Trophoblast cell (in vitro differentiated cells and primary cell): ENCODE measurements around the gene GLP2R.

Experiments used
- DNase-seq, 2 donors: peaks; one replicate each; pipeline ENCODE4 v3.0.0-alpha.2; 2016
- H2AFZ ChIP-seq: 2 replicates; pipeline ENCODE4 v1.6.1; 2013; ENCODE audit warnings: low read length, moderate library complexity, mild to moderate bottlenecking; ENCODE audit not compliant: insufficient read depth, poor library complexity
- H2AK5ac ChIP-seq: 2 replicates; pipeline ENCODE4 v1.6.1; 2013; ENCODE audit warnings: mild to moderate bottlenecking, low read length
- H2BK120ac ChIP-seq: 2 replicates; pipeline ENCODE4 v1.6.1; 2013; ENCODE audit warnings: low read length, mild to moderate bottlenecking, moderate library complexity; ENCODE audit not compliant: insufficient read depth, poor library complexity
- H2BK12ac ChIP-seq: 2 replicates; pipeline ENCODE4 v1.6.1; 2013; ENCODE audit warnings: mild to moderate bottlenecking, low read length, moderate library complexity
- H2BK5ac ChIP-seq: 2 replicates; pipeline ENCODE4 v1.6.1; 2013; ENCODE audit warnings: low read length, low read depth, moderate library complexity, mild to moderate bottlenecking; ENCODE audit not compliant: poor library complexity
- H3K14ac ChIP-seq: 2 replicates; pipeline ENCODE4 v1.6.1; 2013; ENCODE audit warnings: mild to moderate bottlenecking, low read length
- H3K18ac ChIP-seq: 2 replicates; pipeline ENCODE4 v1.6.1; 2013; ENCODE audit warnings: mild to moderate bottlenecking, low read length
- H3K23ac ChIP-seq: 2 replicates; pipeline ENCODE4 v1.6.1; 2013; ENCODE audit warnings: low read length
- H3K27ac ChIP-seq: 2 replicates; pipeline ENCODE4 v1.5.1; 2013; ENCODE audit warnings: low read depth, mild to moderate bottlenecking, inconsistent platforms, low read length, moderate library complexity
- H3K27me3 ChIP-seq: 2 replicates; pipeline ENCODE4 v1.6.1; 2013; ENCODE audit warnings: inconsistent platforms, mild to moderate bottlenecking, low read length, moderate library complexity; ENCODE audit not compliant: insufficient read depth
- H3K36me3 ChIP-seq, 2 experiments: 1 replicate in 1 of 2; 2 replicates in 1 of 2; pipeline ENCODE4 v1.6.1; 2013; ENCODE audit warnings: low read length in 2 of 2, mild to moderate bottlenecking in 2 of 2, moderate library complexity in 1 of 2; ENCODE audit not compliant: insufficient read depth in 2 of 2, control insufficient read depth in 1 of 2
- H3K4ac ChIP-seq: 2 replicates; pipeline ENCODE4 v1.6.1; 2013; ENCODE audit warnings: low read depth, mild to moderate bottlenecking, low read length, moderate library complexity
- H3K4me1 ChIP-seq, 2 experiments: 1 replicate in 1 of 2; 2 replicates in 1 of 2; pipeline ENCODE4 v1.6.1; 2013; ENCODE audit warnings: low read length in 2 of 2, mild to moderate bottlenecking in 2 of 2, moderate library complexity in 1 of 2; ENCODE audit not compliant: insufficient read depth in 2 of 2, control insufficient read depth in 1 of 2
- H3K4me2 ChIP-seq: 2 replicates; pipeline ENCODE4 v1.6.1; 2013; ENCODE audit warnings: inconsistent platforms, mild to moderate bottlenecking, low read length, moderate library complexity
- H3K4me3 ChIP-seq: 2 replicates; pipeline ENCODE4 v1.5.1; 2013; ENCODE audit warnings: mild to moderate bottlenecking, low read depth, low read length, inconsistent platforms
- H3K79me1 ChIP-seq: one replicate; pipeline ENCODE4 v1.6.1; 2013; ENCODE audit warnings: low read length
- H3K79me2 ChIP-seq: 2 replicates; pipeline ENCODE4 v1.6.1; 2013; ENCODE audit warnings: low read length, mild to moderate bottlenecking; ENCODE audit not compliant: control insufficient read depth, insufficient read depth, poor library complexity
- H3K9ac ChIP-seq: 2 replicates; pipeline ENCODE4 v1.6.1; 2013; ENCODE audit warnings: mild to moderate bottlenecking, low read length
- H3K9me3 ChIP-seq: 2 replicates; pipeline ENCODE4 v1.6.1; 2013; ENCODE audit warnings: low read depth, mild to moderate bottlenecking, control low read depth, inconsistent platforms, low read length; ENCODE audit not compliant: insufficient read depth
- H4K12ac ChIP-seq: 2 replicates; pipeline ENCODE4 v1.6.1; 2013; ENCODE audit warnings: low read depth, mild to moderate bottlenecking, low read length, moderate library complexity
- H4K8ac ChIP-seq: 2 replicates; pipeline ENCODE4 v1.6.1; 2013; ENCODE audit warnings: low read depth, mild to moderate bottlenecking, low read length, moderate library complexity
- H4K91ac ChIP-seq: one replicate; pipeline ENCODE4 v1.6.1; 2013; ENCODE audit warnings: low read depth, mild to moderate bottlenecking, low read length, moderate library complexity
- WGBS: extraction: QIAGEN DNeasy Blood & Tissue Kit; methylation state at CpG from one replicate; pipeline ENCODE4 v1.1.7; 2013; ENCODE audit warnings: missing lambda C conversion rate; ENCODE audit not compliant: insufficient read length, insufficient coverage; ENCODE audit errors: extremely low coverage; 5-methylcytosine and 5-hydroxymethylcytosine counted together

The GLP2R gene

GRCh38 chr17:9894231-9894630 is 68.5 kb downstream of the GLP2R start:
- H3K79me1 ChIP-seq = no peaks in the 10 kb centered on the region
- no peak overlapping the region for H3K4me2 ChIP-seq
- no peak overlapping the region for H3K27ac ChIP-seq
- no peak overlapping the region for H2BK120ac ChIP-seq
- H3K9ac ChIP-seq = no peak overlapping the region
- no peak overlapping the region for H2AK5ac ChIP-seq
- H3K9me3 ChIP-seq = peaks cover 3% of the 10 kb centered on the region
- no peak overlapping the region for H3K4me3 ChIP-seq
- no peaks in the 10 kb centered on the region for H3K27me3 ChIP-seq
- no peaks in the 10 kb centered on the region for H3K36me3 ChIP-seq
- WGBS = no CpG with 5 or more reads among the region's 3 CpGs
- no peak overlapping the region for H3K4ac ChIP-seq
- H3K23ac ChIP-seq = no peak overlapping the region
- no peak overlapping the region for H2BK5ac ChIP-seq
- H4K8ac ChIP-seq = no peak overlapping the region
- H4K91ac ChIP-seq = no peak overlapping the region
- H3K18ac ChIP-seq = no peak overlapping the region
- no peak for DNase-seq
- no peak overlapping the region for H2BK12ac ChIP-seq
- H3K14ac ChIP-seq = no peak overlapping the region
- H3K79me2 ChIP-seq = no peaks in the 10 kb centered on the region
- H3K4me1 ChIP-seq = no peaks in the 10 kb centered on the region
- H4K12ac ChIP-seq = no peak overlapping the region
- H2AFZ ChIP-seq = no peak overlapping the region

- Histone ChIP-seq H3K27ac (no peak overlapping the region), H3K27me3 (no peaks in the 10 kb centered on the region), H3K4ac (no peak overlapping the region), H3K79me1 (no peaks in the 10 kb centered on the region), H4K8ac (no peak overlapping the region), H3K36me3 (no peaks in the 10 kb centered on the region), H3K9me3 (peaks cover 3% of the 10 kb centered on the region), H2BK120ac (no peak overlapping the region), H3K79me2 (no peaks in the 10 kb centered on the region), H3K23ac (no peak overlapping the region), H3K18ac (no peak overlapping the region), H3K4me2 (no peak overlapping the region), H2AK5ac (no peak overlapping the region), H3K14ac (no peak overlapping the region), H3K4me3 (no peak overlapping the region), H3K9ac (no peak overlapping the region), H2BK12ac (no peak overlapping the region), H4K91ac (no peak overlapping the region), H2AFZ (no peak overlapping the region), H3K4me1 (peaks cover 4 to 5% of the 10 kb centered on the region in 2 experiments), H2BK5ac (no peak overlapping the region), H4K12ac (no peak overlapping the region)
- DNase-seq = no peak
Observed at GRCh38 chr17:9895923-9896322, 70.2 kb downstream of the GLP2R start.

GRCh38 chr17:9897372-9897968 is 71.7 kb downstream of the GLP2R start:
- WGBS = no CpG with 5 or more reads among the region's 13 CpGs
- H3K4me2 ChIP-seq = no peak overlapping the region
- H3K23ac ChIP-seq = no peak overlapping the region
- H3K4ac ChIP-seq = no peak overlapping the region
- DNase-seq = no peak
- H3K4me1 ChIP-seq = peaks cover 4 to 5% of the 10 kb centered on the region in 2 experiments
- no peak overlapping the region for H2BK120ac ChIP-seq
- no peaks in the 10 kb centered on the region for H3K36me3 ChIP-seq
- H3K79me1 ChIP-seq = no peaks in the 10 kb centered on the region
- no peak overlapping the region for H2BK12ac ChIP-seq
- no peak overlapping the region for H4K12ac ChIP-seq
- H2BK5ac ChIP-seq = no peak overlapping the region
- no peak overlapping the region for H2AFZ ChIP-seq
- no peaks in the 10 kb centered on the region for H3K27me3 ChIP-seq
- no peak overlapping the region for H4K8ac ChIP-seq
- H3K18ac ChIP-seq = no peak overlapping the region
- H4K91ac ChIP-seq = no peak overlapping the region
- H3K79me2 ChIP-seq = no peaks in the 10 kb centered on the region
- H3K9ac ChIP-seq = no peak overlapping the region
- no peak overlapping the region for H3K27ac ChIP-seq
- H2AK5ac ChIP-seq = no peak overlapping the region
- no peak overlapping the region for H3K14ac ChIP-seq
- peaks cover 3% of the 10 kb centered on the region for H3K9me3 ChIP-seq
- no peak overlapping the region for H3K4me3 ChIP-seq

- Histone ChIP-seq H3K4me2 (no peak overlapping the region), H3K27ac (no peak overlapping the region), H3K79me2 (no peaks in the 10 kb centered on the region), H3K9ac (no peak overlapping the region), H4K12ac (no peak overlapping the region), H4K8ac (no peak overlapping the region), H3K4me3 (no peak overlapping the region), H3K18ac (no peak overlapping the region), H3K14ac (no peak overlapping the region), H2AK5ac (no peak overlapping the region), H2BK120ac (no peak overlapping the region), H4K91ac (no peak overlapping the region), H3K9me3 (peaks cover 3% of the 10 kb centered on the region), H2AFZ (no peak overlapping the region), H3K4ac (no peak overlapping the region), H3K23ac (no peak overlapping the region), H3K79me1 (no peaks in the 10 kb centered on the region), H3K27me3 (no peaks in the 10 kb centered on the region), H2BK5ac (no peak overlapping the region), H3K4me1 (peaks cover 4 to 5% of the 10 kb centered on the region in 2 experiments), H3K36me3 (no peaks in the 10 kb centered on the region), H2BK12ac (no peak overlapping the region)
- DNase-seq = peak in 1 of 2 donors; percentile 39
- no CpG with 5 or more reads among the region's 8 CpGs for WGBS
Observed at GRCh38 chr17:9898812-9899211, 73.1 kb downstream of the GLP2R start.
